Measurements from ENCODE around the gene XKR8.

GRCh38 chr1:27971674-27972073 lies 11.9 kb downstream of the XKR8 start:
- TF ChIP-seq EZH2 (IDR thresholded peaks at IDR 0.05; ENCODE audit: borderline replicate concordance, insufficient read depth, low read depth, low read length, poor library complexity, severe bottlenecking) = no peak
- no peak for TF ChIP-seq CTCF (IDR thresholded peaks at IDR 0.05)

All from B cell (primary cell).